B cell (primary cell): ENCODE measurements around the gene PCBP3. TPM values are rescaled to one million over a fixed set of nuclear protein-coding genes. Genes with fewer than 3 reads are reported as not detected.
A peak's percentile ranks its signal among the peaks of the same experiment; 100 is the strongest.

Experiments used
- ATAC-seq: fragments of 200-7000 bp; cut with Tn5 transposase; one replicate; pipeline ENCODE4 v1.10.0; 2021; ENCODE audit warnings: low read depth, mild to moderate bottlenecking, moderate number of reproducible peaks, moderate library complexity
- CTCF ChIA-PET: fragments of 350-600 bp; sonication (Branson Sonifier 250); formaldehyde crosslinking; loops from one replicate; lab custom pipeline; 2021; ENCODE audit warnings: antibody characterized with exemption, inconsistent platforms; lab: Charles Lee
- POLR2A ChIA-PET: fragments of 350-600 bp; sonication (Branson Sonifier 250); formaldehyde crosslinking; loops from one replicate; lab custom pipeline; 2021; ENCODE audit warnings: antibody characterized with exemption; lab: Charles Lee
- DNase-seq: peaks from one replicate; pipeline ENCODE4 v3.0.0; 2013
- H2AFZ ChIP-seq: 2 replicates; pipeline ENCODE4 v1.6.1; 2012; ENCODE audit warnings: mild to moderate bottlenecking, low read depth, low read length; ENCODE audit not compliant: insufficient read depth, poor library complexity, severe bottlenecking
- H3K27ac ChIP-seq, 2 donors: 1 replicate in 1 of 2; 2 replicates in 1 of 2; pipeline ENCODE4 v1.5.1; 2012 to 2013; ENCODE audit warnings: low read length in 2 of 2, mild to moderate bottlenecking in 2 of 2, moderate library complexity in 1 of 2
- H3K27me3 ChIP-seq, 4 experiments: fragments of 200-600 bp in 1 of 4; sonication (generic) in 1 of 4; replicated peaks in 1 of 4; 1 replicate in 2 of 4; 2 replicates in 2 of 4; pipeline versions ENCODE4 v1.6.1 to v1.7.0; 2013 to 2016; ENCODE audit warnings: low read length in 3 of 4, mild to moderate bottlenecking in 2 of 4, mixed read lengths in 1 of 4, moderate library complexity in 1 of 4; ENCODE audit not compliant: insufficient read depth in 4 of 4, control insufficient read depth in 3 of 4; ENCODE audit errors: control extremely low read depth in 1 of 4
- H3K36me3 ChIP-seq, 2 experiments: replicated peaks in 1 of 2; 1 replicate in 1 of 2; 2 replicates in 1 of 2; pipeline versions ENCODE4 v1.6.1 to v1.7.1; 2013; ENCODE audit warnings: low read length in 1 of 2; ENCODE audit not compliant: insufficient read depth in 2 of 2, control insufficient read depth in 1 of 2; ENCODE audit errors: control extremely low read depth in 1 of 2, extremely low read depth in 1 of 2
- H3K4me1 ChIP-seq, 2 donors: fragments of 200-600 bp in 1 of 2; sonication (generic) in 1 of 2; 1 replicate in 1 of 2; 2 replicates in 1 of 2; pipeline versions ENCODE4 v1.5.1 to v1.6.1; 2013 to 2017; ENCODE audit warnings: low read length in 2 of 2; ENCODE audit not compliant: control insufficient read depth in 2 of 2, insufficient read depth in 2 of 2
- H3K4me2 ChIP-seq: replicated peaks from 2 replicates; pipeline ENCODE3; 2012; ENCODE audit warnings: mild to moderate bottlenecking, low read depth, low read length; ENCODE audit not compliant: poor library complexity, severe bottlenecking
- H3K4me3 ChIP-seq, 5 experiments: fragments of 200-600 bp in 1 of 5; sonication (generic) in 1 of 5; 1 replicate in 3 of 5; 2 replicates in 2 of 5; pipeline versions ENCODE4 v1.5.1 to v1.7.0; 2011 to 2016; ENCODE audit warnings: low read length in 4 of 5, mild to moderate bottlenecking in 4 of 5, low read depth in 2 of 5, control low read depth in 1 of 5, moderate library complexity in 1 of 5; ENCODE audit not compliant: insufficient read depth in 1 of 5; ENCODE audit errors: control extremely low read depth in 1 of 5, extremely low read depth in 1 of 5
- H3K79me2 ChIP-seq: fragments of 200-600 bp; sonication (generic); one replicate; pipeline ENCODE4 v1.6.0; 2016; ENCODE audit warnings: low read length; ENCODE audit not compliant: control insufficient read depth, insufficient read depth
- H3K9ac ChIP-seq: fragments of 200-600 bp; sonication (generic); 2 replicates; pipeline ENCODE4 v1.6.1; 2017; ENCODE audit warnings: mild to moderate bottlenecking, low read length, moderate library complexity
- H3K9me3 ChIP-seq, 3 donors: one replicate each; pipeline versions ENCODE4 v1.6.1 to v1.7.1; 2013; ENCODE audit warnings: low read length in 2 of 3; ENCODE audit not compliant: control insufficient read depth in 2 of 3, insufficient read depth in 1 of 3; ENCODE audit errors: control extremely low read depth in 1 of 3
- H4K20me1 ChIP-seq: 2 replicates; pipeline ENCODE4 v1.6.0; 2012; ENCODE audit warnings: mild to moderate bottlenecking, low read length; ENCODE audit not compliant: insufficient read depth, control insufficient read depth, poor library complexity, severe bottlenecking
- H3K27ac Mint-ChIP-seq: one replicate; pipeline ENCODE4 v1.8.0; 2021; ENCODE audit warnings: mixed read lengths
- H3K27me3 Mint-ChIP-seq: one replicate; pipeline ENCODE4 v1.8.0; 2021; ENCODE audit warnings: mixed read lengths
- H3K4me1 Mint-ChIP-seq: one replicate; pipeline ENCODE4 v1.8.0; 2021; ENCODE audit warnings: mixed read lengths
- H3K4me3 Mint-ChIP-seq: one replicate; pipeline ENCODE4 v1.8.0; 2021; ENCODE audit warnings: mixed read lengths
- H3K9me3 Mint-ChIP-seq: one replicate; pipeline ENCODE4 v1.8.0; 2022; ENCODE audit warnings: mixed read lengths; ENCODE audit not compliant: insufficient read depth
- EZH2 ChIP-seq: IDR thresholded peaks from 2 replicates; pipeline ENCODE4 v1.6.1; 2012; ENCODE audit warnings: borderline replicate concordance, low read depth, mild to moderate bottlenecking, moderate library complexity, low read length; ENCODE audit not compliant: insufficient read depth, poor library complexity, severe bottlenecking
- WGBS: methylation state at CpG from one replicate; pipeline ENCODE4 v1.1.5; 2013; ENCODE audit warnings: missing lambda C conversion rate; ENCODE audit not compliant: insufficient coverage; 5-methylcytosine and 5-hydroxymethylcytosine counted together
- intact Hi-C: fragments of 100-400 bp; cut with micrococcal nuclease; formaldehyde crosslinking; loops from one replicate; pipeline ENCODE4 v1.10.0; 2022
- polyA plus RNA-seq: library from polyadenylated mRNA; depleted of rRNA; stranded (reverse); fragments of >200 nt; gene quantifications from 2 replicates; pipeline ENCODE4 v1.2.3, GENCODE V29; 2012
- total RNA-seq, 2 donors: library from RNA; stranded (reverse); fragments of 120-200 nt in 1 of 2; gene quantifications; 1 replicate in 1 of 2; 2 replicates in 1 of 2; pipeline versions ENCODE4 v1.2.3 to v1.2.4, GENCODE V29; 2013 to 2022
- TF ChIP-seq, protein P1 (sequence below): fragments of 200-600 bp; IDR thresholded peaks from one replicate; pipeline ENCODE4 v1.8.0; 2022; ENCODE audit warnings: antibody characterized with exemption, mild to moderate bottlenecking

The PCBP3 gene
- total and polyA plus RNA-seq, 2 donors (not counting 1 experiment from before 2014, with no cell fraction given): 0.45 to 2.7 TPM

DNA sequence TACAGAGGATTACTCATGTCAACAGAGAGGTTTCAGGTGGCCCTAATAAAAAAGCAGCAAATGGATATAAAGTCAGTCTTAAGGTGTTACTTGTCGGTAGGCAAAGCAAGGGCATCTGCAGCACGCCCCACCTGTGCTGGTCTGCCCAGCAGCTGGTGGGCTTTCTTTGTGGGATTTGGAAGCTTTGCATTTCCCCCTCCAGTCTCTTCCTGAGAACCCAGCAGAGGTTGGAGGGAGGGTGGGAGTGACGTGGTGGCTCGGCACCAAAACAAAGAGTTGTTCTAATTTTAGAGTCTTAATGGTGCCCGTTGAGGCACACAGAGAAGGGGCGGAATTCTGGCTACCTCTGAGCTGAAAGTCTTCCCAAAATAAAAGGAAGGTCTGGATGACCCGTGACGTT lies 4.8 kb upstream of the PCBP3 start:
- Histone ChIP-seq H2AFZ (no peak overlapping the region), H3K27me3 (no peaks in the 10 kb centered on the region), H3K36me3 (no peaks in the 10 kb centered on the region), H3K4me2 (no peak overlapping the region), H3K4me1 (peaks cover 35 to 37% of the 10 kb centered on the region in 2 donors), H3K9me3 (no peaks in the 10 kb centered on the region), H3K79me2 (no peaks in the 10 kb centered on the region), H3K27ac (no peak overlapping the region), H3K4me3 (no peak overlapping the region), H4K20me1 (no peaks in the 10 kb centered on the region), H3K9ac (no peak overlapping the region)
- WGBS: 5% methylated on average over 3 of the region's 8 CpGs
- ATAC-seq: no peak
- CTCF ChIA-PET: no interaction called here
- H3K27me3 Mint-ChIP-seq: no peaks in the 10 kb centered on the region
- DNase-seq: no peak
- POLR2A ChIA-PET: interaction anchor here (0.6 kb wide), 1 partner anchor 415 kb away, joined by 6 read pairs; no protein-coding TSS in a partner anchor
- H3K4me3 Mint-ChIP-seq: no peak overlapping the region
- no peaks in the 10 kb centered on the region for H3K9me3 Mint-ChIP-seq
- H3K4me1 Mint-ChIP-seq: peaks cover 29% of the 10 kb centered on the region
- peak overlapping the region; percentile 6 for H3K27ac Mint-ChIP-seq
- intact Hi-C loops: no loop called here
- TF ChIP-seq, protein P1, sequence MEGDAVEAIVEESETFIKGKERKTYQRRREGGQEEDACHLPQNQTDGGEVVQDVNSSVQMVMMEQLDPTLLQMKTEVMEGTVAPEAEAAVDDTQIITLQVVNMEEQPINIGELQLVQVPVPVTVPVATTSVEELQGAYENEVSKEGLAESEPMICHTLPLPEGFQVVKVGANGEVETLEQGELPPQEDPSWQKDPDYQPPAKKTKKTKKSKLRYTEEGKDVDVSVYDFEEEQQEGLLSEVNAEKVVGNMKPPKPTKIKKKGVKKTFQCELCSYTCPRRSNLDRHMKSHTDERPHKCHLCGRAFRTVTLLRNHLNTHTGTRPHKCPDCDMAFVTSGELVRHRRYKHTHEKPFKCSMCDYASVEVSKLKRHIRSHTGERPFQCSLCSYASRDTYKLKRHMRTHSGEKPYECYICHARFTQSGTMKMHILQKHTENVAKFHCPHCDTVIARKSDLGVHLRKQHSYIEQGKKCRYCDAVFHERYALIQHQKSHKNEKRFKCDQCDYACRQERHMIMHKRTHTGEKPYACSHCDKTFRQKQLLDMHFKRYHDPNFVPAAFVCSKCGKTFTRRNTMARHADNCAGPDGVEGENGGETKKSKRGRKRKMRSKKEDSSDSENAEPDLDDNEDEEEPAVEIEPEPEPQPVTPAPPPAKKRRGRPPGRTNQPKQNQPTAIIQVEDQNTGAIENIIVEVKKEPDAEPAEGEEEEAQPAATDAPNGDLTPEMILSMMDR: no peak
- TF ChIP-seq EZH2: no peak

DNA sequence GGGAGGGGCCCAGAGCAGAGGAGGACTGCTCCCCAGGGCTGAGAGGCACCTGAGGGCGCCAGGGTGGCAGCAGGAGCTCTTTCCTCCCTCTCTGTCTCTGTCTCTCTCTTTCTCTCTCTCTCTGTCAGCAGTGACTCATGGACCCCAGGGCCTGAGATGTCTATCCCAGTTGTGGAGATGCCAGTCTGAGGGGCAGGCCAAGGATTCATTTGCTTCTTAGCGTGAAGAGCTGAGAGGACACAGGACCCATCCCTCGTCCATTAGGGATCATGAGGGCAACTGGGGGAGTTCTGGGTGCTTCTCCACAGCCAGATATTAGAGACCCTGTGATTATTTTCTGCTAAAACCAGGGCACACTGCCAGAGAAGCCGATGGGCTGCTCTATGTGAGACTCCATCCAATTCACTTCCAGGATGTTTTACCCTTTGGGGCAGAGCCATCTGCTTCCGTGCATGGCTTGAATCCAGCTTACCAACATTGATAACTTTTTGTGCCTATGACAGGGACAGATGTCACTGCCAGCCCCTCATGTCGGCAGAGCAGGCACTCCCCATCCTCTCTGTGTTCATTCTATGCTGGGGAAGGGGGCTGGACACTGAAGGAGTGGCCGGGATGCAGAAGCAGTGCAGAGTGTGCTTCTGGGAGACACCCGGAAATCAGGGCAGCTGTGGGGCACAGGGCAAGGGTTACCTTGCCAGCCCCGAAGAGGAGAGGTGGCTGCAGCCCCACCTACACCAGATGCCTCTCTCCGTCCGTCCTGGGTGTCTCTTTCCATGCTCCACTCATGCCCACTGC lies 4.1 kb upstream of the PCBP3 start:
- Mint-ChIP-seq H3K27me3 (peaks cover 1% of the 10 kb centered on the region), H3K9me3 (no peaks in the 10 kb centered on the region), H3K4me3 (peak overlapping the region; percentile 11), H3K4me1 (peaks cover 31% of the 10 kb centered on the region), H3K27ac (no peak overlapping the region)
- peak; percentile 28 for DNase-seq
- peaks cover 0 to 2% (median 1%) of the 10 kb centered on the region in 4 experiments for H3K27me3 ChIP-seq
- no peak overlapping the region for H2AFZ ChIP-seq
- peak overlapping the region; percentile 57 for H3K4me2 ChIP-seq
- CTCF ChIA-PET: interaction anchor here (0.6 kb wide), 1 partner anchor 75 kb away, joined by 3 read pairs; no protein-coding TSS in a partner anchor
- H4K20me1 ChIP-seq: no peaks in the 10 kb centered on the region
- no peak for ATAC-seq
- no peak overlapping the region for H3K9ac ChIP-seq
- H3K36me3 ChIP-seq: no peaks in the 10 kb centered on the region
- H3K9me3 ChIP-seq: no peaks in the 10 kb centered on the region
- no peak overlapping the region for H3K4me3 ChIP-seq
- no peaks in the 10 kb centered on the region for H3K79me2 ChIP-seq
- peaks cover 37 to 38% of the 10 kb centered on the region in 2 donors for H3K4me1 ChIP-seq
- TF ChIP-seq EZH2: no peak
- TF ChIP-seq, protein P1: no peak
- intact Hi-C loops: no loop called here
- POLR2A ChIA-PET: no interaction called here
- peak overlapping the region in 1 of 2 donors; percentile 1 for H3K27ac ChIP-seq
- WGBS: 91% methylated on average over 9 of the region's 11 CpGs
